IMR-90 (cell line): ENCODE data around the gene IL18BP. TPM values are rescaled to one million over a fixed set of nuclear protein-coding genes. Genes with fewer than 3 reads are reported as not detected.

Source experiments
- ATAC-seq: fragments of 200-7000 bp; cut with Tn5 transposase; 2 replicates; pipeline ENCODE4 v1.9.1; 2020; ENCODE audit warnings: low read depth, mild to moderate bottlenecking, moderate library complexity
- BruUV-seq: library from RNA; stranded (reverse); fragments of 400-500 nt; replicated peaks from 2 replicates; lab custom pipeline; 2021; lab: Mats Ljungman, UMichigan
- CTCF ChIA-PET: fragments of 300-600 bp; formaldehyde crosslinking; extraction: SDS; loops from one replicate; lab custom pipeline; 2021; ENCODE audit warnings: antibody characterized with exemption; lab: Yijun Ruan, JAX
- POLR2A ChIA-PET: fragments of 300-600 bp; sonication (Branson Sonifier 250); formaldehyde crosslinking; loops from one replicate; lab custom pipeline; 2022; ENCODE audit warnings: antibody characterized with exemption; ENCODE audit not compliant: unreplicated experiment; lab: Charles Lee
- DNase-seq: peaks from one replicate; pipeline ENCODE4 v3.0.0; 2013
- H2AFZ ChIP-seq: replicated peaks from 2 replicates; pipeline ENCODE3; 2013; ENCODE audit warnings: low read length, mild to moderate bottlenecking; ENCODE audit not compliant: poor library complexity
- H2AK5ac ChIP-seq: 2 replicates; pipeline ENCODE4 v1.6.1; 2013; ENCODE audit warnings: low read depth, low read length, inconsistent platforms
- H2AK9ac ChIP-seq: replicated peaks from 2 replicates; pipeline ENCODE3; 2013; ENCODE audit warnings: mild to moderate bottlenecking, low read depth, low read length, moderate library complexity; ENCODE audit not compliant: poor library complexity
- H2BK120ac ChIP-seq: 2 replicates; pipeline ENCODE4 v1.6.1; 2013; ENCODE audit warnings: low read depth, low read length, inconsistent platforms
- H2BK15ac ChIP-seq: 3 replicates; pipeline ENCODE4 v1.6.1; 2013; ENCODE audit warnings: low read depth, low read length, inconsistent platforms
- H2BK20ac ChIP-seq: 2 replicates; pipeline ENCODE4 v1.6.1; 2013; ENCODE audit warnings: low read depth, mild to moderate bottlenecking, inconsistent platforms, low read length, moderate library complexity
- H2BK5ac ChIP-seq: 2 replicates; pipeline ENCODE4 v1.6.1; 2013; ENCODE audit warnings: mild to moderate bottlenecking, low read depth, low read length, inconsistent platforms; ENCODE audit not compliant: poor library complexity, severe bottlenecking
- H3K14ac ChIP-seq: replicated peaks from 2 replicates; pipeline ENCODE4 v1.6.1; 2013; ENCODE audit warnings: low read depth, low read length, inconsistent platforms
- H3K18ac ChIP-seq: 2 replicates; pipeline ENCODE4 v1.6.1; 2013; ENCODE audit warnings: low read depth, low read length, control low read depth
- H3K23ac ChIP-seq: 2 replicates; pipeline ENCODE4 v1.6.1; 2013; ENCODE audit warnings: low read depth, low read length, inconsistent platforms
- H3K27ac ChIP-seq: 2 replicates; pipeline ENCODE4 v1.5.1; 2013; ENCODE audit warnings: mild to moderate bottlenecking, control low read depth, low read length; ENCODE audit not compliant: insufficient read depth
- H3K27me3 ChIP-seq: 2 replicates; pipeline ENCODE4 v1.6.1; 2013; ENCODE audit warnings: low read length; ENCODE audit not compliant: control insufficient read depth, insufficient read depth
- H3K36me3 ChIP-seq: 2 replicates; pipeline ENCODE4 v1.6.1; 2013; ENCODE audit warnings: low read length, mixed read lengths; ENCODE audit not compliant: control insufficient read depth, insufficient read depth
- H3K4ac ChIP-seq: 2 replicates; pipeline ENCODE4 v1.6.1; 2013; ENCODE audit warnings: low read depth, low read length, inconsistent platforms
- H3K4me1 ChIP-seq: 2 replicates; pipeline ENCODE4 v1.6.1; 2013; ENCODE audit warnings: low read length, mixed read lengths; ENCODE audit not compliant: control insufficient read depth, insufficient read depth
- H3K4me2 ChIP-seq: 2 replicates; pipeline ENCODE4 v1.6.1; 2013; ENCODE audit warnings: low read depth, mild to moderate bottlenecking, control low read depth, low read length, moderate library complexity
- H3K4me3 ChIP-seq: 2 replicates; pipeline ENCODE4 v1.5.1; 2013; ENCODE audit warnings: low read depth, mild to moderate bottlenecking, control low read depth, low read length, moderate library complexity; ENCODE audit not compliant: insufficient read depth
- H3K56ac ChIP-seq: 2 replicates; pipeline ENCODE4 v1.6.1; 2013; ENCODE audit warnings: low read length, inconsistent platforms; ENCODE audit not compliant: insufficient read depth; ENCODE audit errors: extremely low read depth
- H3K79me1 ChIP-seq, 2 experiments: 2 replicates each; pipeline ENCODE4 v1.6.1; 2013; ENCODE audit warnings: low read length in 2 of 2, inconsistent platforms in 1 of 2, low read depth in 1 of 2
- H3K9ac ChIP-seq: 2 replicates; pipeline ENCODE4 v1.6.1; 2013; ENCODE audit warnings: low read depth, low read length, control low read depth
- H3K9me1 ChIP-seq: 2 replicates; pipeline ENCODE4 v1.6.1; 2013; ENCODE audit warnings: low read length, inconsistent platforms; ENCODE audit not compliant: insufficient read depth
- H3K9me3 ChIP-seq: 2 replicates; pipeline ENCODE4 v1.6.1; 2013; ENCODE audit warnings: low read length; ENCODE audit not compliant: control insufficient read depth, insufficient read depth
- H4K20me1 ChIP-seq: 2 replicates; pipeline ENCODE4 v1.6.1; 2013; ENCODE audit warnings: low read length, inconsistent platforms; ENCODE audit not compliant: insufficient read depth
- H4K5ac ChIP-seq: 2 replicates; pipeline ENCODE4 v1.6.1; 2013; ENCODE audit warnings: mild to moderate bottlenecking, low read depth, low read length, control low read depth
- H4K8ac ChIP-seq, 2 experiments: 2 replicates each; pipeline ENCODE4 v1.6.1; 2013; ENCODE audit warnings: low read depth in 2 of 2, low read length in 2 of 2, control low read depth in 1 of 2, inconsistent platforms in 1 of 2
- H4K91ac ChIP-seq: 2 replicates; pipeline ENCODE4 v1.6.1; 2013; ENCODE audit warnings: low read depth, low read length, inconsistent platforms; ENCODE audit not compliant: insufficient read depth
- MAFK ChIP-seq: IDR thresholded peaks from 2 replicates; pipeline ENCODE4 v1.6.1; 2012; ENCODE audit warnings: low read depth, low read length, improper control_type of control experiment
- MAZ ChIP-seq: IDR thresholded peaks from 2 replicates; pipeline ENCODE4 v1.6.1; 2012; ENCODE audit warnings: low read depth, mild to moderate bottlenecking, low read length, improper control_type of control experiment, moderate library complexity, borderline replicate concordance
- NFE2L2 ChIP-seq: fragments of 150-350 bp; IDR thresholded peaks from 2 replicates; pipeline ENCODE4 v1.6.1; 2016; ENCODE audit warnings: low read depth, mild to moderate bottlenecking, low read length
- POLR2A ChIP-seq: IDR thresholded peaks from 2 replicates; pipeline ENCODE4 v1.6.1; 2012; ENCODE audit warnings: mild to moderate bottlenecking, low read depth, low read length
- RAD21 ChIP-seq: IDR thresholded peaks from 2 replicates; pipeline ENCODE4 v1.6.1; 2012; ENCODE audit warnings: low read length, improper control_type of control experiment
- RCOR1 ChIP-seq: IDR thresholded peaks from 2 replicates; pipeline ENCODE4 v1.6.1; 2012; ENCODE audit warnings: mild to moderate bottlenecking, low read length, improper control_type of control experiment; ENCODE audit not compliant: insufficient replicate concordance
- RFX5 ChIP-seq: IDR thresholded peaks from 2 replicates; pipeline ENCODE4 v1.8.0; 2012; ENCODE audit warnings: low read depth, mild to moderate bottlenecking, low read length, moderate library complexity
- WGBS, 2 experiments: methylation state at CpG; one replicate each; pipeline versions ENCODE4 v1.1.5 to v1.1.7; 2013; ENCODE audit warnings: missing lambda C conversion rate in 2 of 2; ENCODE audit not compliant: insufficient read length in 1 of 2; ENCODE audit errors: extremely low coverage in 2 of 2; 5-methylcytosine and 5-hydroxymethylcytosine counted together
- dilution Hi-C: fragments of 300-500 bp; cut with HindIII; formaldehyde crosslinking; loops from one replicate; pipeline ENCODE4 v1.14.3; 2018; ENCODE audit warnings: low sequenced_read_pairs; ENCODE audit not compliant: unreplicated experiment
- in situ Hi-C: fragments of 300-500 bp; cut with MboI; formaldehyde crosslinking; loops from 3 replicates; pipeline ENCODE4 v1.14.3; 2019; ENCODE audit warnings: low sequenced_read_pairs, inconsistent platforms, mixed read lengths
- intact Hi-C: fragments of 100-400 bp; cut with micrococcal nuclease; formaldehyde crosslinking; loops from 2 replicates; pipeline ENCODE4 v1.10.0; 2022
- polyA plus RNA-seq, 3 experiments: library from polyadenylated mRNA; depleted of rRNA; stranded (reverse); fragments of >200 nt; gene quantifications; 2 replicates each; pipeline ENCODE4 v1.2.3, GENCODE V29; 2012; ENCODE audit warnings: low replicate concordance in 1 of 3
- total RNA-seq: library from RNA; depleted of rRNA; stranded (reverse); fragments of >200 nt; gene quantifications from 2 replicates; pipeline ENCODE4 v1.2.3, GENCODE V29; 2012
- TF ChIP-seq, protein P1 (sequence below): fragments of 150-350 bp; IDR thresholded peaks from 2 replicates; pipeline ENCODE4 v1.6.1; 2017; ENCODE audit warnings: mild to moderate bottlenecking, antibody characterized with exemption, low read length, low read depth

The IL18BP gene
- total and polyA plus RNA-seq, 2 of the 4 experiments (the other 2 are of a cell fraction), result 0.90 to 3.2 TPM

DNA sequence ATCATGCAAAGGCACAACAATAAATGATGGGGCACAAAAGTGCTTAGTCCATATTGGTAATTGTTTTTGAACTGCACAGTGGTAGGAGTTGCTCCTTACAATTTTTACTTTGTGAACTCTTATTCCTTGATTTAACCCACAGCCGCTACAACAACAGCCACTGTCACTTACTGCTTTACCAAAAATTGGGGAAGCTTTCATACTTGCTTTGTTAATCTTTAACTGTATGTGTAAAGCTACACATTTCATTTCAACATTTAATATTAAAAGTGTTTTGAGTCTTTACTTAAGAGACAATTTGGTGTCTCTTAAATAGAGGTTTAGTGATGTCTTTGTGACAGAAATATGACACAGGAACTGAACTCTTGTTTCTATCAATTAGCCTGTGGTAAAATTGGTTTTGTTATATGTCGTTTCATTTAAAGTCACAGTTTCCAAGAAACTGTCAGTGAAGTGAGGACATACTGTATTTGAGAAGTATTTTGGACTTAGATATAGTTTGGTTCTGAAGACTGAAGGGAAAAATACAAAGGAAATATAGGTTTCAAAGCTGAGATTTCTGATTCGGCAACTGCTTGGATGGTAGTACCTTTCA, 6.5 kb upstream of the IL18BP start:
- in situ Hi-C loops (no loop called here), intact Hi-C loops (no loop called here)

More for the DNA sequence above, 6.5 kb upstream of the IL18BP start:
- dilution Hi-C loops, result no loop called here
- no TSS peak for BruUV-seq
- TF ChIP-seq, protein P1, sequence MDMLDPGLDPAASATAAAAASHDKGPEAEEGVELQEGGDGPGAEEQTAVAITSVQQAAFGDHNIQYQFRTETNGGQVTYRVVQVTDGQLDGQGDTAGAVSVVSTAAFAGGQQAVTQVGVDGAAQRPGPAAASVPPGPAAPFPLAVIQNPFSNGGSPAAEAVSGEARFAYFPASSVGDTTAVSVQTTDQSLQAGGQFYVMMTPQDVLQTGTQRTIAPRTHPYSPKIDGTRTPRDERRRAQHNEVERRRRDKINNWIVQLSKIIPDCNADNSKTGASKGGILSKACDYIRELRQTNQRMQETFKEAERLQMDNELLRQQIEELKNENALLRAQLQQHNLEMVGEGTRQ, result no peak
- TF ChIP-seq MAFK, result no peak
- TF ChIP-seq RCOR1, result no peak
- no peak for TF ChIP-seq POLR2A
- TF ChIP-seq MAZ, result no peak
- no peak for TF ChIP-seq RAD21
- no peak for TF ChIP-seq NFE2L2
- TF ChIP-seq RFX5, result no peak
- H2BK5ac ChIP-seq, result no peak overlapping the region
- H2AK9ac ChIP-seq, result no peak overlapping the region
- H3K4me2 ChIP-seq, result no peak overlapping the region
- no peak overlapping the region for H3K23ac ChIP-seq
- no peak overlapping the region for H3K27ac ChIP-seq
- H3K9ac ChIP-seq, result no peak overlapping the region
- DNase-seq (no peak), ATAC-seq (no peak)
- no peak overlapping the region for H4K91ac ChIP-seq
- no peak overlapping the region for H3K14ac ChIP-seq
- peaks cover 2 to 9% of the 10 kb centered on the region in 2 experiments; a peak in 2 of 4 replicates for H3K79me1 ChIP-seq
- no peak overlapping the region for H3K4ac ChIP-seq
- H3K4me1 ChIP-seq, result peaks cover 4% of the 10 kb centered on the region
- no peak overlapping the region for H2BK15ac ChIP-seq
- H3K9me3 ChIP-seq, result no peaks in the 10 kb centered on the region
- 60% methylated on average over 1 of the region's 3 CpGs; no CpG with 5 or more reads in 1 of the 2 experiments for WGBS, 2 experiments
- peaks cover 15% of the 10 kb centered on the region for H3K9me1 ChIP-seq
- H3K56ac ChIP-seq, result no peak overlapping the region
- POLR2A ChIA-PET, result no interaction called here
- no peaks in the 10 kb centered on the region for H3K27me3 ChIP-seq
- peaks cover 9% of the 10 kb centered on the region for H3K36me3 ChIP-seq
- no peak overlapping the region for H4K5ac ChIP-seq
- peaks cover 14% of the 10 kb centered on the region for H4K20me1 ChIP-seq
- CTCF ChIA-PET, result no interaction called here
- no peak overlapping the region for H2AK5ac ChIP-seq
- no peak overlapping the region for H3K18ac ChIP-seq
- no peak overlapping the region for H3K4me3 ChIP-seq
- no peak overlapping the region for H2AFZ ChIP-seq
- H4K8ac ChIP-seq, result no peak overlapping the region
- H2BK20ac ChIP-seq, result no peak overlapping the region
- H2BK120ac ChIP-seq, result no peak overlapping the region
